HPDE6-E6E7 (cell line): ENCODE measurements around the gene WNK1.

Experiments used
- DNase-seq: peaks from one replicate; pipeline ENCODE4 v3.0.0; 2011; ENCODE audit warnings: missing footprints; ENCODE audit errors: extremely low spot score

WNK1 gene

DNA sequence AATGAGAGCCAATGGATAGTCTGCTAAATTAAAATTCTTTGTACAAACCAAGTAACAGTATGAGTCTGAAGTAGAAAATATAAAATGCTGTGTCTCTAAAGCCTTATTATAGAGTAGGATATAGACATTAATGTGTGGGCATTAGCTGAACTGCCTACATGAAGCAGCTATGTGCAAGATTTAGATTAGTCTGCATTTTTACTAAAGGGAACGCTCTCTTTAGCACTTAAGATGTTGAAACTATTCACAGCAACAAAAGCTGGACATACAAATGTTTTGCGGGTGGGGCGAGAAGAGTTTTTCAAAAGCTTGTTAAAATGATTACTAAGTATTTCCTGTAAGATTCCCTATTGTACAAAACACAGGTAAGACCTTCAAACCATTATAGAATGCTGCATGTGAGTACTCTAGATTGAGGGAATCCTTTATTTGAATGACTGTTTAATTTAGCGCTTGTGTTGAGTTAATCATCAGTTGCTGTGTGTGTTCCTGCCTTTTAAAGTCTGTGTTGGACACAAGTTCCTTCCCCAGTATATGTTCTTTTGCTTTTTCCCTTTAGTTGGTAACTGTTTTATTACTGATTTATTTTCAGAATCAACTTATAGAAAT is 110.0 kb downstream of the WNK1 start:
- DNase-seq: no peak

DNA sequence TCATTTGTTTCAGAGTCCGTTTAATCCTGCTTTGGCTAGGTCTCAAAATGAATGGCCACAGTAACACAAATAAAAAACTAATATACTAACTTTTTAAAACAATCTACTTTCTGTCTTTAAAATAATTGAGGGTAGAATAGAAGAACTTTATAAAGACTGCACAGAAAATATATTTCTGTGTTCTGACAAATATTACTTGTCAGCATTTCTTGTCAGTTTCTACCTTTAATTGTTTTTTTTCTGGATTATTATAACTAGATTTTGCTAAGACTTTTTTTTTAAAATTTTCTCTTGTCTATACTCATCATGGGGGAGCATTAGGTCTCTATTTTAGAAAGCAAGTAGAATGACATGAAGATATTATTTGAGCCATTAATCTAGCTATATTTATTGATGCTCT is 110.9 kb downstream of the WNK1 start:
- no peak for DNase-seq

DNA sequence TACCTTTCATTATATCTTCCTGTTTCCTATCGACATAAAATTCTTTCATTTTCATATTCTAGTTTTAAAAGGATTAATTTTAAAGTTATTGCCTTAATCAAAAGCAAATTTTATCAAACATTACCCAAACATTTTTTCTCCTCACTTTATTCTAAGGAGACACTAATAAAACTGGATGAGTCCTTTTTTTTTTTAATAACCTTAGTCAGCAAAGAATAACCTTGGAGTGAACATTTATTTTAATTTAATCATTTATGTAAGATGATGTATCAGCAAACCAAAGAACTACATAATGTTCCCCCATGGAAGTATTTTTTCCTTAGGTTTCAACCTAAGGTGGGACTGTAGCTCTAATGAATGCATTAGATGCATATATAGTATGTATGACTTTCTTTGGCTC is 113.2 kb downstream of the WNK1 start:
- DNase-seq: no peak

DNA sequence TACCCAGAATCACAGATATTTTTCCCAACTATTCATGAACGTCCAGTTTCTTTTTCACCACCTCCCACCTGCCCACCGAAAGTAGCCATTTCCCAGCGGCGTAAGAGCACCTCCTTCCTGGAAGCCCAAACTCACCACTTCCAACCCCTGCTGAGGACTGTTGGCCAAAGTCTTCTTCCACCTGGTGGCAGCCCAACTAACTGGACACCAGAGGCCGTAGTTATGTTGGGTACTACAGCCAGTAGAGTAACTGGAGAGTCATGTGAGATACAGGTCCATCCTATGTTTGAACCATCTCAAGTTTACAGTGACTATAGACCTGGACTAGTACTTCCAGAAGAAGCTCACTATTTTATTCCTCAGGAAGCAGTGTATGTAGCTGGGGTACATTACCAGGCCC is 115.5 kb downstream of the WNK1 start:
- DNase-seq: no peak

DNA sequence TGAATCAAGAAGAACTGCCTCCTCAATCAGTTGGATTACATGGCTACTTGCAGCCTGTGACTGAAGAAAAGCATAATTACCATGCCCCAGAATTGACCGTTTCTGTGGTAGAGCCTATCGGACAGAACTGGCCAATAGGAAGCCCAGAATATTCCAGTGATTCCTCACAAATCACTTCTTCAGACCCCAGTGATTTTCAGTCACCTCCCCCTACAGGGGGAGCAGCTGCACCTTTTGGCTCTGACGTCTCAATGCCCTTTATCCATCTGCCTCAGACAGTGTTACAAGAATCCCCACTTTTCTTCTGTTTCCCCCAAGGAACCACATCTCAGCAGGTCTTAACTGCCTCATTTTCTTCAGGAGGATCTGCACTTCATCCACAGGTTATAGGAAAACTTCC is 116.3 kb downstream of the WNK1 start:
- DNase-seq: no peak

DNA sequence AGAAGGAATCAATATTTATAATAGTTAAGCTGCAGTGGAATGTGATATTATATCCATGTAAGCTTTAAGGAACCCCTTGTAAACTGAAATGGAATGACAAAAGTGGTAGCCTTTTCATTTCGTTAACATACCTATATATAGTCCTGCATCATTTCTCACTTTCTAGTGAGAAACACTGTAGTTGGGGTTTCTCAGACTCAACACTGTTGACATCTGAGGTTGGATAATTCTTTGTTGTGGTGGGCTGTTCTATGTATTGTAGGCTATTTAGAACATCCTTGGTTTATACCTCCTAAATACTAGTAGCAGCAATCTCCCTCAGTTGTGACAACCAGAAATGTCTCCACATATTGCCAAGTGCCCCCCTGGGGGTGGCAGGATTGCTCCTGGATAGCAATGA is 118.0 kb downstream of the WNK1 start:
- no peak for DNase-seq

DNA sequence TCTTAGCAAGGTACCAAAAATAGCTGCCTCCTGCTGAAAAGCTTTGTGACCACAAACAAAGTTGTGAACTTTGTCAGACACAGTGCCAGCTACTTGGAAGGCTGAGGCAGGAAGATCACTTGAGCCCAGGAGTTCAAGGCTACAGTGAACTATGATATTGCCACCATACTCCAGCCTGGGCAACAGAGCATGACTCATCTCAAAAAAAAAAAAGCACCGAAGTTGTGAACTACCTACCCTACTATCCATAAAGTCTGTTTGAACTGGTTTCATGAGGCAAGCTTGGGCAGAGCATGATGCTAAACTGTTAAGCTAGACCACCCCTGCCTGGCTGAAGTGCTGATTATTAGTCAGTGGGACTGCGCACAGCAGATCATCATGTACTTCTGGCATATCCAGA is 121.6 kb downstream of the WNK1 start:
- DNase-seq: no peak

DNA sequence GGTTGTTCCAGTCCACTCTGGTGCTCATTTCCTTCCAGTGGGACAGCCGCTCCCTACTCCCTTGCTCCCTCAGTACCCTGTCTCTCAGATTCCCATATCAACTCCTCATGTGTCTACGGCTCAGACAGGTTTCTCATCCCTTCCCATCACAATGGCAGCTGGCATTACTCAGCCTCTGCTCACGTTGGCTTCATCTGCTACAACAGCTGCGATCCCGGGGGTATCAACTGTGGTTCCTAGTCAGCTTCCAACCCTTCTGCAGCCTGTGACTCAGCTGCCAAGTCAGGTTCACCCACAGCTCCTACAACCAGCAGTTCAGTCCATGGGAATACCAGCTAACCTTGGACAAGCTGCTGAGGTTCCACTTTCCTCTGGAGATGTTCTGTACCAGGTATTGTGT is 127.3 kb downstream of the WNK1 start:
- no peak for DNase-seq

DNA sequence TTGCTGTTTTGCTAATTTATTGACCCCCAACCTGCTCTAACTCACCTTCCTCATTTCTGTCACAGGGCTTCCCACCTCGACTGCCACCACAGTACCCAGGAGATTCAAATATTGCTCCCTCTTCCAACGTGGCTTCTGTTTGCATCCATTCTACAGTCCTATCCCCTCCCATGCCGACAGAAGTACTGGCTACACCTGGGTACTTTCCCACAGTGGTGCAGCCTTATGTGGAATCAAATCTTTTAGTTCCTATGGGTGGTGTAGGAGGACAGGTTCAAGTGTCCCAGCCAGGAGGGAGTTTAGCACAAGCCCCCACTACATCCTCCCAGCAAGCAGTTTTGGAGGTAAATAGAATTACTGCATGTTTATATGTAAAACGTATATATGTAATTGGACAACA is 128.3 kb downstream of the WNK1 start:
- DNase-seq: no peak

DNA sequence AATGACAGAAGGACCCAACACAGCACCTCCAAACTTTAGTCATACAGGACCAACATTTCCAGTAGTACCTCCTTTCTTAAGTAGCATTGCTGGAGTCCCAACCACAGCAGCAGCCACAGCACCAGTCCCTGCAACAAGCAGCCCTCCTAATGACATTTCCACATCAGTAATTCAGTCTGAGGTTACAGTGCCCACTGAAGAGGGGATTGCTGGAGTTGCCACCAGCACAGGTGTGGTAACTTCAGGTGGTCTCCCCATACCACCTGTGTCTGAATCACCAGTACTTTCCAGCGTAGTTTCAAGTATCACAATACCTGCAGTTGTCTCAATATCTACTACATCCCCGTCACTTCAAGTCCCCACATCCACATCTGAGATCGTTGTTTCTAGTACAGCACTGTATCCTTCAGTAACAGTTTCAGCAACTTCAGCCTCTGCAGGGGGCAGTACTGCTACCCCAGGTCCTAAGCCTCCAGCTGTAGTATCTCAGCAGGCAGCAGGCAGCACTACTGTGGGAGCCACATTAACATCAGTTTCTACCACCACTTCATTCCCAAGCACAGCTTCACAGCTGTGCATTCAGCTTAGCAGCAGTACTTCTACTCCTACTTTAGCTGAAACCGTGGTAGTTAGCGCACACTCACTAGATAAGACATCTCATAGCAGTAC is 132.5 kb downstream of the WNK1 start:
- no peak for DNase-seq

DNA sequence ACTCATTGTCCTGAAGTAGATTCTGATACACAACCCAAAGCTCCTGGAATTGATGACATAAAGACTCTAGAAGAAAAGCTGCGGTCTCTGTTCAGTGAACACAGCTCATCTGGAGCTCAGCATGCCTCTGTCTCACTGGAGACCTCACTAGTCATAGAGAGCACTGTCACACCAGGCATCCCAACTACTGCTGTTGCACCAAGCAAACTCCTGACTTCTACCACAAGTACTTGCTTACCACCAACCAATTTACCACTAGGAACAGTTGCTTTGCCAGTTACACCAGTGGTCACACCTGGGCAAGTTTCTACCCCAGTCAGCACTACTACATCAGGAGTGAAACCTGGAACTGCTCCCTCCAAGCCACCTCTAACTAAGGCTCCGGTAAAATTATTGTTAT is 133.3 kb downstream of the WNK1 start:
- no peak for DNase-seq

DNA sequence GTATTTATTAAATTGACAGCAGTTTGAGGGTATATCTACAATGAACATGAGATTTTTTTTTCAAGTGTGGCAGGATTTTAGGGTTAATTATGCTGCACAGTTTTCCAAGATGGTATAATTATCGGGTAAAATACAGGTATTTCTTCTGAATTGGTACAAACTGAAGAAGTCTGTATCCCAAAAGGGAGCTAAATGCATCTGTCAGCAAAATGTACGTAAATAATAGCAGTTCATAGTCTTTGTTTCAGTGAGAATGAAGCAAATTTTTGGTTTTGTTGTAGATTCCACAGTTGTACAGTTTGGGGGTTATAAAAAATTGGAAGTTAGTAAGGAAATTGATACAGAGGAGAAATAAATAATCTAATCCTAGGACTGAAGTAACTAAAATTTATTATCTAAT is 133.8 kb downstream of the WNK1 start:
- DNase-seq: no peak

DNA sequence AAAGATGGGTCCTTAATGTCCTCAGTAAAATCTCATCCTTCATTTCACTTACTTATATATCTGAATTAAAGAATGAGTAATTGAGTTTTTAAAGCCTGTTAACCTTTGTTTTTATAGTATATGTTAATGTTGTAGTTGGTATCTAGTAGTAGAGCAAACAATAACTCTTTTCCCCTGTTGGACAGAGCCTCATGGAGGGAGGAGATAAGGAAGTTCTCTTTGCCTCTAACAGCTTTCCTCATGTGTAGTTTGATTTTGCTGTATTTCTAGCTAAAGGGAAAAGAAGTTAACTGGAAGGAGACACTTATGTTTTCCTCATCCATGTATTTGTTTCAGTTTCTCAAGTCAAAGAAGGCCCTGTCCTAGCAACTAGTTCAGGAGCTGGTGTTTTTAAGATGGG is 141.8 kb downstream of the WNK1 start:
- no peak for DNase-seq

DNA sequence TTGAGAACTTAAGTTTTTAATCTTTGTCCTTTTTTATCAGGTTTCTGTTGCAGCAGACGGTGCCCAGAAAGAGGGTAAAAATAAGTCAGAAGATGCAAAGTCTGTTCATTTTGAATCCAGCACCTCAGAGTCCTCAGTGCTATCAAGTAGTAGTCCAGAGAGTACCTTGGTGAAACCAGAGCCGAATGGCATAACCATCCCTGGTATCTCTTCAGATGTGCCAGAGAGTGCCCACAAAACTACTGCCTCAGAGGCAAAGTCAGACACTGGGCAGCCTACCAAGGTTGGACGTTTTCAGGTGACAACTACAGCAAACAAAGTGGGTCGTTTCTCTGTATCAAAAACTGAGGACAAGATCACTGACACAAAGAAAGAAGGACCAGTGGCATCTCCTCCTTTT is 143.7 kb downstream of the WNK1 start:
- no peak for DNase-seq

DNA sequence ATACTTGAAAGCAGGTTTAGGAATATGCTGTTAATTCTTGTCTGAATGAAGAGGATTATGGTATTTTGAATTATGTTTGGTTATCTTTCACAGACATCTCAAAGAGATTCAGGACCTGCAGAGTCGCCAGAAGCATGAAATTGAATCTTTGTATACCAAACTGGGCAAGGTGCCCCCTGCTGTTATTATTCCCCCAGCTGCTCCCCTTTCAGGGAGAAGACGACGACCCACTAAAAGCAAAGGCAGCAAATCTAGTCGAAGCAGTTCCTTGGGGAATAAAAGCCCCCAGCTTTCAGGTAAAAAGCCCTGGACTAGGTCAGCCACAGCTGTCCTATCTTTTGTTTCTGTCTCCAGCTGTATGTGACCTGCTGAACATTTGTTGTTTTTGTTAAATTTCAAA is 145.0 kb downstream of the WNK1 start:
- no peak for DNase-seq

DNA sequence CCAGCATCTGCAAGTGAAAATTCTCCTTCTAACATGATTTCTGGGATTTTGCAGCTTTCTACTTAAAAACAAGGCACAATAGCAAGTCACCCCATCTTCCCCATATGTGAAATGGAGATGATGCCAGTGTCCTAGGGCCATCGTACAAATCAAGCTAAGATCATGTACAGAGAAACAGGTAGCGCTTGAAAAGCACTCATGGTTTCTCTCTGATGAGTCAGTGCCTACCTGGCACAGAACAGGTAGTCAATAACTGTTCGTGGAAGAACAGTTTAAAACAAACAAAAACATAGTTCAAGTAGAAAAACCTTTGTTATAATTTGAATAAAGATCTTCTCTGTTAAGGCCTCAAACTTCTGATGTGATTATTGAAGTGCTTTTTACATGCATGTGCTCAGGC is 150.2 kb downstream of the WNK1 start:
- DNase-seq: no peak

DNA sequence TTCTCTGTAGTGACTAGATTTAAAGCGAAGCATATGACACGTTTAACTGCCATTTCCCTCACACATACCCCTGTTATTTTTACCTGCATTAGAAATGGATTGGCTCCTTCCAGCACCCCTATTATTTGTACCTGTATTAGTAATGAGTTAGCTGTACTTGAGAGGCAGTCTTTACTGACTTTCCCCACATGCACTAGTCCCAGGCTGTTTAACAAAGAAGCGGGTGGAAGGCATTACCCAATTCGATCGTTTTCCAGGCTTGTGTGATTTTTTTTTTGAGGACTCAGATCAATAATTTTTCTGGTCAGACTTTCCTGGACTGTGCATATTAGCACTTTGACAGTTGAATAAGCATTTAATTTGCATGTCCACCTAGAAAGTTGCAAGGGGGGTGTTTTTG is 150.7 kb downstream of the WNK1 start:
- DNase-seq: no peak

DNA sequence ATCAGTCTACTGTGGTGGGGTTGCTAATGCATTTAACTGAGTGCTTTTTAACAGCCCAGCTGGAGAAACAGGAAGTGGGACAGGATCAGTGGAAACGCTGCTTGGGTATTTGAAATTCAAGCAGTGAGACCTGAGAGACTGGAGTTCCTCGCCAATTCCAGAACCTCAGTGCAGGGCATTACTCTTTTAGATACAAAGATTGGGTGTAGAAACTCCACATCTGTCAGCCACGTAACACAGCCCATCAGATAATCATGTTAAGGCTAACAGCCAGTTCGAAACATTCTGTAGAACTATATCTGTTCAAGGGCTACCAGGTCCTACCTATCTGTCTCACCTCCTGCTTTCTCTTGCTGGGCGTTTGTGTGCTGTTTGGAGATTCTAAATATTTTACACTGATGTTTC is 151.6 kb downstream of the WNK1 start:
- no peak for DNase-seq

DNA sequence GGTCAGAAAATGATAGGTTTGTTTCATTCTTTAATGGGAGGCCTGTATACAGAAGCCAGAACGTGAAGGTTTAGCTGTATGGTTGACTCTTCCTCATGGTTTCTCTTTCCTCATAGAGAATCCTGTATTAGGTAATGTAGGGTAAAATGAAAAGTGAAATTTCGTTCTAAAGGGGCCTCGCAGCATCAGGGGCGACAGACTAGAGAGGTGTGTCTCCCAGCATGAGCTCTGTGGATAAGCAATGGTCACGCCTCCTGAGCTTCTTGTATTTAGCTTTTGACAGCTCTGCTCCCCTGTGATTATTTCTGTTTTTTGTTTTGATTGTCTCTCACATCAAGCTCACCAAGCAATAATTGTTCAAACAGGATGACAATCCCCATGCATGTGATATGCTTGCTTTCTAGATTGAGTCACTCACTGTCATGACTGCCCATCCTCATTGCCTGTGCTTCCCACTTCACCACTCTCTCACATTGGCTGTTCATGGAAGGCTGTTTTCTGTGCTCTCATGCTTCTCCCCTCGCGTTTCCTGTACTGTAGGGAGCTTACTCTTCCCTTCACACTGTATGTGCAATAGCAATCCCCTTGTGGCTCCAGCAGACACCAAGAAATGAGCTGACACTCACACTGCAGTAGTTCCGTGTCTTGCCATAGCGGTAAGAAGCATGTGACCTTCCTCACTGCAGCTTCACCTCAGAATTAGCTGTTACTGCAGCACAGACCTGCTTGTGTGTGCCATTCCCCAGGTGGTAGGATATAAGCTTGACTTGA is 153.1 kb downstream of the WNK1 start:
- DNase-seq: no peak

DNA sequence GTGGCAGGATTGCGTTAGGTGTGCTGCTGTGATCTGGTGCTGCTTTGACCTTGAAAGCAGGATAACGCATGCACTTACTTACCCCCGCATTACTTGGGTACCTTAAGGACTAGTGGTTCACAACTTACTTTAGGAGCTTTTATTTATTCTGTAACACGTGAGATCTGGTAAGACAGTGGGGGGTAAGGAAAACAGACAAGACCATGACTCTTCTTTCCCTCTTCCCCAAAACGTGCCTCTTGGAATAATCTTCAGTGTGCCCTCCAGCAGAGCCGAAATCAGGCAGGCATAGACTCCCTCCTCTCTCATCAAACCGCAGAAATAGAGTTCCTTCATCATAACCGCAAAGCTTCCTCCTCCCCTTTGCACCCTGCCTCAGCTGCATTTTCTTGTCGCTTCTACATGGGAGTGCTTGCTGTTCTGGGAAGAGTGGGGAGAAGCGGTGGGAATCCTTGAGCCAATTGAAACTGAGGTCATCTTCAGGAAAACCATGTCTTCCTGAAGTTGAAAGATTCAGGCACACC is 153.7 kb downstream of the WNK1 start:
- no peak for DNase-seq

DNA sequence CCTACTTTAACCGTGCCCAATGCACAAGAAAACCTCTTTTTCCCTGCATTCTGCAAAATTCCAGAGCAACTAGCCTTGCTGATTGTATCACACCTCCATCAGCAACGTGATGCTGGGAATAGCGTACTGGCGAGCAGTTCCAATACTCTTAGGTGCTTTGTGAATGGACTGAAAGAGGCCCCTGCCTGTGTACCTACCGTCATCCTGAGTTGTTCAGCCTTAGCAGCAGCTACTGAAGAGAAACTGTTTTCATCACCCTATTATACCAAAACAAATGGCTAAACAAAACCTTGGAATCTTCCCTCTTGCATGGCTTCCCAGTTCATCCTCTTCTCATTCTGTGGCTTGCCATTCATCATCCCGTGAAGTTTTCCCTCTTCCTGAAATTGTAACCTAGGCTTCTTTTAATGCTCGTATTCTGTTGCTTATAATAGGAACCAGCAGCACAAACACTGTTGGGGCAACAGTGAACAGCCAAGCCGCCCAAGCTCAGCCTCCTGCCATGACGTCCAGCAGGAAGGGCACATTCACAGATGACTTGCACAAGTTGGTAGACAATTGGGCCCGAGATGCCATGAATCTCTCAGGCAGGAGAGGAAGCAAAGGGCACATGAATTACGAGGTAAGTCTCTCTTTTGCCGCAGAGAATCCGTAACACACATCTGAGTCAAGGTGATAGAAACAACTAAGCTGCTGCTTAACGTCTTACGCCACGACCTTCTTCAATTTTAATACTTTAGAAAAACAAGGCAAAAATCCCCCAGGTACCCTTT is 155.2 kb downstream of the WNK1 start:
- no peak for DNase-seq

DNA sequence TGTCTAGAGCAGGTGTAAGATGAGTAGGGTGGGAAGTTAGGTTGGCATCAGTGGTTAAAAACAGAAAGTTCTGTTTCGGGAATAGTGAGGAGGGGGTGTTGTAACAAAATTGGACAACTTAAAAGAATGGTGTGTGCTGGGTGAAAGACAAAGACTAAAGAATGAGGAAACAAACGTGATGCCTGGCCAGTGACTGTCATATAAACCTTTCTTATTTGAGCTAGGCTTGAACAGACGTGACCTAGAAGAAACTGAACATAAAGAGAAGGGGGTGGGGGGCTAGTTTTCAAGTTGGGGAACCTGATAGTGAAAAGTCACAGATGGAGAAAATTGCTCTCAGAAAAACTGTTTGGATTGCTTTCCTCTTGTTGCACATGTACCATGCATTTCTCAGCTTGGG is 157.5 kb downstream of the WNK1 start:
- DNase-seq: no peak
